Kidney (tissue), 14 donors: ENCODE results near the gene CPSF4. TPM values are rescaled to one million over a fixed set of nuclear protein-coding genes. Genes with fewer than 3 reads are reported as not detected.

ENCODE experiments used
- DNase-seq, 5 donors: peaks; one replicate each; pipeline ENCODE4 v3.0.0-alpha.2; 2013 to 2020
- FAIRE-seq: peaks from 2 replicates; lab custom pipeline; 2012; peaks lifted over from hg19 to GRCh38; lab: Jason Lieb, UNC
- H3K27ac ChIP-seq, 2 donors: one replicate each; pipeline ENCODE4 v1.7.0; 2013; ENCODE audit warnings: low read depth in 2 of 2, low read length in 2 of 2, inconsistent platforms in 1 of 2
- H3K27me3 ChIP-seq: one replicate; pipeline ENCODE4 v1.7.1; 2013; ENCODE audit warnings: low read length, inconsistent platforms; ENCODE audit not compliant: control insufficient read depth, insufficient read depth
- H3K36me3 ChIP-seq, 3 donors: one replicate each; pipeline versions ENCODE4 v1.7.0 to v1.7.1; 2013; ENCODE audit warnings: low read length in 3 of 3, control low read depth in 1 of 3, inconsistent platforms in 1 of 3; ENCODE audit not compliant: insufficient read depth in 3 of 3, control insufficient read depth in 2 of 3
- H3K4me1 ChIP-seq, 3 donors: one replicate each; pipeline versions ENCODE4 v1.7.0 to v1.7.1; 2013; ENCODE audit warnings: low read length in 3 of 3, inconsistent platforms in 1 of 3, low read depth in 1 of 3; ENCODE audit not compliant: control insufficient read depth in 2 of 3, insufficient read depth in 2 of 3
- H3K4me3 ChIP-seq, 3 donors: one replicate each; pipeline versions ENCODE4 v1.7.0 to v1.8.1; 2013; ENCODE audit warnings: low read length in 3 of 3, control low read depth in 1 of 3, inconsistent platforms in 1 of 3
- H3K9ac ChIP-seq, 3 donors: one replicate each; pipeline versions ENCODE4 v1.7.0 to v1.7.1; 2013; ENCODE audit warnings: low read length in 3 of 3, control low read depth in 1 of 3, inconsistent platforms in 1 of 3
- H3K9me3 ChIP-seq, 3 donors: one replicate each; pipeline versions ENCODE4 v1.7.0 to v1.7.1; 2013; ENCODE audit warnings: low read length in 3 of 3, control low read depth in 1 of 3, inconsistent platforms in 1 of 3; ENCODE audit not compliant: control insufficient read depth in 2 of 3, insufficient read depth in 1 of 3
- CTCF ChIP-seq: IDR thresholded peaks from 3 replicates; pipeline ENCODE4 v1.5.1; 2012; ENCODE audit warnings: mild to moderate bottlenecking, moderate library complexity, borderline replicate concordance; ENCODE audit not compliant: insufficient read depth; ENCODE audit errors: extremely low read depth
- intact Hi-C: fragments of 100-400 bp; cut with DNase I; formaldehyde crosslinking; loops from one replicate; pipeline ENCODE4 v1.11.1; 2022
- polyA plus RNA-seq: library from polyadenylated mRNA; stranded (reverse); fragments of 350-450 nt; fragmentation: Illumina TruSeq; extraction: RNeasy Lipid Tissue Mini Kit (QIAGEN cat#74804); gene quantifications from one replicate; pipeline ENCODE4 v1.2.3, GENCODE V29; 2014; ENCODE audit warnings: low read depth, low replicate concordance; ENCODE audit not compliant: insufficient read depth
- total RNA-seq: library from RNA; stranded (reverse); fragmentation: NEBNext Ultra II Directional; extraction: Animal tissue kit (Norgen Biotek cat#: 25700); gene quantifications from one replicate; pipeline ENCODE4 v1.2.1, GENCODE V29; 2021
- donor health status: control.
- donor health status: control.
- donor health status: control.
- donor health status: control.
- donor health status: control.
- donor health status: DM: yes; HTN: yes; CAD: no.
- donor health status: Normal renal cell carcinoma (clear cell type).

The CPSF4 gene
- total and polyA plus RNA-seq, 2 donors from 2014 or later: 24.2 to 28.9 TPM

GRCh38 chr7:99397297-99397983 lies 41.3 kb upstream of the CPSF4 start:
- Histone ChIP-seq H3K36me3 (peaks cover 2 to 38% (median 29%) of the 10 kb centered on the region in 3 donors), H3K27me3 (no peaks in the 10 kb centered on the region), H3K9me3 (no peaks in the 10 kb centered on the region), H3K9ac (no peak overlapping the region), H3K27ac (no peak overlapping the region), H3K4me1 (peaks cover 0 to 6% (median 0%) of the 10 kb centered on the region in 3 donors), H3K4me3 (no peak overlapping the region)
- DNase-seq: no peak
- no peak for FAIRE-seq
- no peak for TF ChIP-seq CTCF
- intact Hi-C loops: no loop called here

- H3K4me1 ChIP-seq: peaks cover 0 to under 1% (median 0%) of the 10 kb centered on the region in 3 donors
- no peaks in the 10 kb centered on the region for H3K27me3 ChIP-seq
- DNase-seq: no peak
- H3K9me3 ChIP-seq: no peaks in the 10 kb centered on the region
- H3K36me3 ChIP-seq: peaks cover 5 to 49% (median 34%) of the 10 kb centered on the region in 3 donors
- no peak overlapping the region for H3K9ac ChIP-seq
- H3K27ac ChIP-seq: no peak overlapping the region
- no peak for FAIRE-seq
- TF ChIP-seq CTCF: no peak
- intact Hi-C loops: no loop called here
- H3K4me3 ChIP-seq: no peak overlapping the region
Observed at GRCh38 chr7:99398891-99399445, 39.8 kb upstream of the CPSF4 start.

DNA sequence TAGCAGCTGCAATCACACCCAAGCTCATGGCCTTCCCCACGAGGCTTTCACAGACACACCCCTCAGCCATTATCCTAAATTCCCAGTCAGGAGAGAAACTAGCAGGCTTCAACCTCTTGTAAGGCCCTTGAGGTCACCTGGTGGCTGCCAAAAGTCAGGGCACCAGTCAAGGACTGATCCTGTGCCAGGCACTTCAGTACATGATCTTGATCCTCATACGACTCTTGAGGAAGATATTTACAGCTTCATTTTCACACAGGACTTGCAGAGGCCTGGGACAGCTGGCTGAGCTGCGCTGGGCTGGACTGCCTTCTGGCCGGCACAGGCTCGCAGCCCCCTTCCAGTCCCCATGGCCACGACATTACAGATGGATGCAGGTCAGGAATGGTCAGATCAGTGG lies 39.1 kb upstream of the CPSF4 start:
- intact Hi-C loops: no loop called here
- H3K27me3 ChIP-seq: no peaks in the 10 kb centered on the region

More for the DNA sequence above, 39.1 kb upstream of the CPSF4 start:
- no peak for DNase-seq
- Histone ChIP-seq H3K4me1 (peaks cover 0 to 3% (median 0%) of the 10 kb centered on the region in 3 donors), H3K4me3 (no peak overlapping the region), H3K27ac (no peak overlapping the region), H3K9ac (no peak overlapping the region), H3K36me3 (peaks cover 5 to 49% (median 38%) of the 10 kb centered on the region in 3 donors), H3K9me3 (no peaks in the 10 kb centered on the region)
- no peak for FAIRE-seq
- no peak for TF ChIP-seq CTCF
